ENCODE measurements around the gene RNF145. TPM values are rescaled to one million over a fixed set of nuclear protein-coding genes. Genes with fewer than 3 reads are reported as not detected.

RNF145 gene
- total RNA-seq, 1 experiment from 2014 or later: 13.7 TPM

GRCh38 chr5:159207222-159207685 lies 2.1 kb downstream of the RNF145 start:
- intact Hi-C loops (cut with micrococcal nuclease): loop anchor here (1.0 to 2.0 kb wide), 3 partner anchors 28 to 56 kb away; partner anchors contain the start of gene UBLCP1
- H3K36me3 ChIP-seq (ENCODE audit: low read depth, low read length): peaks cover 5% of the 10 kb centered on the region; the same call in 1 of the 2 replicates
- H4K20me1 ChIP-seq (ENCODE audit: low read length): peaks cover 21% of the 10 kb centered on the region
- peak overlapping the region; percentile 95 for H3K4me3 ChIP-seq (ENCODE audit: low read length)
- H3K27ac ChIP-seq (ENCODE audit: low read length): peak overlapping the region; percentile 93
- H3K4me2 ChIP-seq (ENCODE audit: low read length): peak overlapping the region; percentile 80
- H3K9me2 ChIP-seq (replicated peaks; ENCODE audit: low read length): no peaks in the 10 kb centered on the region
- ATAC-seq: no peak
- ChIA-PET POLR2A (ENCODE audit: unreplicated experiment) (interaction anchor here (0.5 to 1.1 kb wide), 3 partner anchors 18 to 55 kb away, joined by 3 to 7 read pairs (median 4); no protein-coding TSS in a partner anchor), CTCF (interaction anchor here (1.2 kb wide), 1 partner anchor 50 kb away, joined by 11 read pairs; no protein-coding TSS in a partner anchor)
- peak overlapping the region; percentile 95 for H3K9ac ChIP-seq (ENCODE audit: low read length)
- no peaks in the 10 kb centered on the region for H3K9me3 ChIP-seq (ENCODE audit: low read length)
- peaks cover 66% of the 10 kb centered on the region for H3K79me2 ChIP-seq (ENCODE audit: low read length)
- H3K27me3 ChIP-seq (ENCODE audit: low read length): no peaks in the 10 kb centered on the region
- H3K4me1 ChIP-seq (ENCODE audit: insufficient read depth, low read length): peaks cover 32% of the 10 kb centered on the region
- no peak for DNase-seq
- no peaks in the 10 kb centered on the region for H3F3A ChIP-seq (ENCODE audit: low read length, unreplicated experiment)
- no TSS peak for BruUV-seq (replicated peaks)
- TF ChIP-seq EZH2phosphoT487 (IDR thresholded peaks at IDR 0.05; ENCODE audit: borderline replicate concordance, low read length): no peak
- no peak for TF ChIP-seq CTCF (conservative IDR thresholded peaks at IDR 0.05; ENCODE audit: low read depth, low read length)
- TF ChIP-seq EZH2 (IDR thresholded peaks at IDR 0.05; ENCODE audit: low read length, unreplicated experiment): no peak
- no peak overlapping the region for H2AFZ ChIP-seq (ENCODE audit: low read length)

GRCh38 chr5:159206818-159207217 lies 2.5 kb downstream of the RNF145 start:
- no peaks in the 10 kb centered on the region for H3K9me2 ChIP-seq (replicated peaks; ENCODE audit: low read length)
- no peaks in the 10 kb centered on the region for H3K9me3 ChIP-seq (ENCODE audit: low read length)
- no TSS peak for BruUV-seq (replicated peaks)
- peak overlapping the region; percentile 93 for H3K27ac ChIP-seq (ENCODE audit: low read length)
- peak overlapping the region; percentile 80 for H3K4me2 ChIP-seq (ENCODE audit: low read length)
- H3K27me3 ChIP-seq (ENCODE audit: low read length): no peaks in the 10 kb centered on the region
- CTCF ChIA-PET: no interaction called here
- H3K79me2 ChIP-seq (ENCODE audit: low read length): peaks cover 70% of the 10 kb centered on the region
- peaks cover 21% of the 10 kb centered on the region for H4K20me1 ChIP-seq (ENCODE audit: low read length)
- DNase-seq: no peak
- intact Hi-C loops (cut with micrococcal nuclease): loop anchor here (1.0 to 2.0 kb wide), 3 partner anchors 28 to 56 kb away; partner anchors contain the start of gene UBLCP1
- POLR2A ChIA-PET (ENCODE audit: unreplicated experiment): no interaction called here
- H2AFZ ChIP-seq (ENCODE audit: low read length): no peak overlapping the region
- TF ChIP-seq EZH2phosphoT487 (IDR thresholded peaks at IDR 0.05; ENCODE audit: borderline replicate concordance, low read length): no peak
- no peak for TF ChIP-seq EZH2 (IDR thresholded peaks at IDR 0.05; ENCODE audit: low read length, unreplicated experiment)
- TF ChIP-seq CTCF (conservative IDR thresholded peaks at IDR 0.05; ENCODE audit: low read depth, low read length): no peak
- peaks cover 5% of the 10 kb centered on the region; the same call in 1 of the 2 replicates for H3K36me3 ChIP-seq (ENCODE audit: low read depth, low read length)
- H3F3A ChIP-seq (ENCODE audit: low read length, unreplicated experiment): no peaks in the 10 kb centered on the region
- no peak for ATAC-seq
- H3K9ac ChIP-seq (ENCODE audit: low read length): peak overlapping the region; percentile 95
- peaks cover 32% of the 10 kb centered on the region for H3K4me1 ChIP-seq (ENCODE audit: insufficient read depth, low read length)
- peak overlapping the region; percentile 95 for H3K4me3 ChIP-seq (ENCODE audit: low read length)

- Histone ChIP-seq H3K79me2 (ENCODE audit: low read length) (peaks cover 73% of the 10 kb centered on the region), H3K4me3 (ENCODE audit: low read length) (peak overlapping the region; percentile 95), H3K27ac (ENCODE audit: low read length) (peak overlapping the region; percentile 93), H3K27me3 (ENCODE audit: low read length) (no peaks in the 10 kb centered on the region), H3K4me2 (ENCODE audit: low read length) (peak overlapping the region; percentile 80), H3K36me3 (ENCODE audit: low read depth, low read length) (peaks cover 5% of the 10 kb centered on the region; the same call in 1 of the 2 replicates), H2AFZ (ENCODE audit: low read length) (no peak overlapping the region), H3K9ac (ENCODE audit: low read length) (peak overlapping the region; percentile 95), H4K20me1 (ENCODE audit: low read length) (peaks cover 21% of the 10 kb centered on the region), H3K9me2 (replicated peaks; ENCODE audit: low read length) (no peaks in the 10 kb centered on the region), H3F3A (ENCODE audit: low read length, unreplicated experiment) (no peaks in the 10 kb centered on the region), H3K4me1 (ENCODE audit: insufficient read depth, low read length) (peaks cover 32% of the 10 kb centered on the region), H3K9me3 (ENCODE audit: low read length) (no peaks in the 10 kb centered on the region)
- no peak for ATAC-seq
- CTCF ChIA-PET: no interaction called here
- DNase-seq: peak; percentile 12
- POLR2A ChIA-PET (ENCODE audit: unreplicated experiment): no interaction called here
- BruUV-seq (replicated peaks): no TSS peak
- TF ChIP-seq CTCF (conservative IDR thresholded peaks at IDR 0.05; ENCODE audit: low read depth, low read length): no peak
- no peak for TF ChIP-seq EZH2phosphoT487 (IDR thresholded peaks at IDR 0.05; ENCODE audit: borderline replicate concordance, low read length)
- TF ChIP-seq EZH2 (IDR thresholded peaks at IDR 0.05; ENCODE audit: low read length, unreplicated experiment): no peak
- intact Hi-C loops (cut with micrococcal nuclease): loop anchor here (2.0 kb wide), 1 partner anchor 50 kb away; no protein-coding TSS in a partner anchor
Observed at GRCh38 chr5:159206368-159206767, 3.0 kb downstream of the RNF145 start.

All from PC-3 (cell line).